HCT116 (cell line): ENCODE data around the gene INSYN1. TPM values are rescaled to one million over a fixed set of nuclear protein-coding genes. Genes with fewer than 3 reads are reported as not detected.

Source experiments
- ATAC-seq: fragments of 200-7000 bp; cut with Tn5 transposase; 2 replicates; pipeline ENCODE4 v1.9.1; 2020; ENCODE audit warnings: mild to moderate bottlenecking, moderate library complexity
- BruUV-seq: library from RNA; stranded (reverse); fragments of 400-500 nt; replicated peaks from 2 replicates; lab custom pipeline; 2021; lab: Mats Ljungman, UMichigan
- CTCF ChIA-PET: fragments of 300-600 bp; sonication (Branson Sonifier 250); formaldehyde crosslinking; loops from one replicate; lab custom pipeline; 2021; ENCODE audit warnings: antibody characterized with exemption; lab: Charles Lee
- POLR2A ChIA-PET: fragments of 300-600, 350-600 bp; sonication (Branson Sonifier 250); formaldehyde crosslinking; loops from one replicate; lab custom pipeline; 2021; ENCODE audit warnings: antibody characterized with exemption; lab: Charles Lee
- RAD21 ChIA-PET, 2 experiments: fragments of 300-600 bp; sonication (Branson Sonifier 250); formaldehyde crosslinking; loops; one replicate each; lab custom pipeline; 2023; ENCODE audit warnings: low total read pairs in 2 of 2; ENCODE audit not compliant: uncharacterized antibody in 2 of 2, unreplicated experiment in 2 of 2, low non-redundant PET in 1 of 2; lab: Charles Lee
- DNase-seq: peaks from one replicate; pipeline ENCODE4 v3.0.0-alpha.2; 2010; ENCODE audit warnings: low read depth, low spot score
- H2AFZ ChIP-seq: fragments of 200-600 bp; shearing (Covaris generic), sonication (generic); 2 replicates; pipeline ENCODE4 v1.6.1; 2017; ENCODE audit warnings: low read depth, mixed run types, mixed read lengths, antibody characterized with exemption, low read length; ENCODE audit not compliant: poor library complexity, severe bottlenecking
- H3K27ac ChIP-seq: 2 replicates; pipeline ENCODE4 v1.5.1; 2012; ENCODE audit warnings: low read depth, low read length
- H3K27me3 ChIP-seq: fragments of 200-600 bp; sonication (generic); 2 replicates; pipeline ENCODE4 v1.6.1; 2016; ENCODE audit warnings: mixed run types, low read length, mixed read lengths; ENCODE audit not compliant: insufficient read depth
- H3K36me3 ChIP-seq, 2 experiments: fragments of 200-500 bp in 1 of 2; fragments of 200-600 bp in 1 of 2; sonication (Bioruptor generic) in 1 of 2; sonication (generic) in 1 of 2; 2 replicates each; pipeline versions ENCODE4 v1.5.1 to v1.6.1; 2014 to 2016; ENCODE audit warnings: low read length in 2 of 2, inconsistent platforms in 1 of 2, mixed read lengths in 1 of 2, mixed run types in 1 of 2; ENCODE audit not compliant: insufficient read depth in 2 of 2, control insufficient read depth in 1 of 2
- H3K4me1 ChIP-seq, 2 experiments: fragments of 200-600 bp in 1 of 2; sonication (generic) in 1 of 2; 2 replicates each; pipeline versions ENCODE4 v1.5.1 to v1.6.1; 2012 to 2017; ENCODE audit warnings: low read length in 2 of 2, inconsistent platforms in 1 of 2, mild to moderate bottlenecking in 1 of 2, mixed read lengths in 1 of 2, mixed run types in 1 of 2, moderate library complexity in 1 of 2; ENCODE audit not compliant: insufficient read depth in 2 of 2, control insufficient read depth in 1 of 2
- H3K4me2 ChIP-seq: fragments of 200-600 bp; sonication (generic); 2 replicates; pipeline ENCODE4 v1.6.1; 2017; ENCODE audit warnings: mixed run types, low read length, mixed read lengths
- H3K4me3 ChIP-seq, 2 experiments: fragments of 200-600 bp in 1 of 2; sonication (generic) in 1 of 2; replicated peaks in 1 of 2; 2 replicates each; pipeline ENCODE4 v1.5.1; 2011 to 2016; ENCODE audit warnings: low read length in 2 of 2, control low read depth in 1 of 2, low read depth in 1 of 2, mild to moderate bottlenecking in 1 of 2, mixed read lengths in 1 of 2, mixed run types in 1 of 2
- H3K79me2 ChIP-seq: fragments of 200-600 bp; sonication (generic); 2 replicates; pipeline ENCODE4 v1.6.1; 2017; ENCODE audit warnings: mild to moderate bottlenecking, mixed run types, low read length, moderate library complexity, mixed read lengths; ENCODE audit not compliant: insufficient read depth
- H3K9ac ChIP-seq: fragments of 200-600 bp; sonication (generic); 2 replicates; pipeline ENCODE4 v1.6.1; 2016; ENCODE audit warnings: low read length, mixed read lengths
- H3K9me2 ChIP-seq: fragments of 200-600 bp; sonication (generic), shearing (Covaris generic); 2 replicates; pipeline ENCODE4 v1.6.1; 2017; ENCODE audit warnings: mixed run types, mild to moderate bottlenecking, moderate library complexity; ENCODE audit not compliant: insufficient read depth
- H3K9me3 ChIP-seq, 2 experiments: fragments of 200-500 bp in 1 of 2; fragments of 200-600 bp in 1 of 2; sonication (Bioruptor generic) in 1 of 2; sonication (generic) in 1 of 2; 2 replicates each; pipeline ENCODE4 v1.6.1; 2014 to 2017; ENCODE audit warnings: low read length in 2 of 2, mixed read lengths in 2 of 2, inconsistent platforms in 1 of 2, low read depth in 1 of 2, mild to moderate bottlenecking in 1 of 2, mixed run types in 1 of 2, moderate library complexity in 1 of 2; ENCODE audit not compliant: control insufficient read depth in 1 of 2, insufficient read depth in 1 of 2
- H4K20me1 ChIP-seq: fragments of 200-600 bp; sonication (generic), shearing (Covaris generic); 2 replicates; pipeline ENCODE4 v1.6.1; 2017; ENCODE audit warnings: mixed run types, mild to moderate bottlenecking, moderate library complexity; ENCODE audit not compliant: insufficient read depth
- CBX3 ChIP-seq: IDR thresholded peaks from 2 replicates; pipeline ENCODE4 v1.6.1; 2012; ENCODE audit warnings: low read depth
- EZH2 ChIP-seq: fragments of 200-600 bp; sonication (generic); IDR thresholded peaks from 2 replicates; pipeline ENCODE4 v1.6.1; 2017; ENCODE audit warnings: antibody characterized with exemption, mixed run types
- FOSL1 ChIP-seq: IDR thresholded peaks from 2 replicates; pipeline ENCODE4 v1.6.1; 2012; ENCODE audit warnings: low read depth
- JUND ChIP-seq: IDR thresholded peaks from 2 replicates; pipeline ENCODE4 v1.6.1; 2012
- POLR2A ChIP-seq: IDR thresholded peaks from 2 replicates; pipeline ENCODE4 v1.7.0; 2011; ENCODE audit warnings: borderline replicate concordance; ENCODE audit not compliant: insufficient read depth, insufficient read length; ENCODE audit errors: extremely low read depth
- TCF7L2 ChIP-seq: IDR thresholded peaks from 2 replicates; pipeline ENCODE4 v1.7.0; 2011; ENCODE audit warnings: borderline replicate concordance, inconsistent platforms; ENCODE audit not compliant: insufficient read depth, insufficient read length; ENCODE audit errors: extremely low read depth
- ZFX ChIP-seq: fragments of 450-650 bp; IDR thresholded peaks from 2 replicates; pipeline ENCODE4 v1.6.1; 2017
- intact Hi-C: fragments of 100-400 bp; cut with micrococcal nuclease; formaldehyde crosslinking; loops from 2 replicates; pipeline ENCODE4 v1.10.0; 2022
- total RNA-seq: library from RNA; stranded (reverse); gene quantifications from one replicate; pipeline ENCODE4 v1.2.1, GENCODE V29; 2021; ENCODE audit not compliant: unreplicated experiment
- TF ChIP-seq, protein P1 (sequence below): IDR thresholded peaks from 2 replicates; pipeline ENCODE4 v1.6.1; 2012; ENCODE audit warnings: low read depth
- TF ChIP-seq, protein P2 (sequence below), 3 experiments: fragments of 200-600 bp in 1 of 3; sonication (generic) in 1 of 3; IDR thresholded peaks in 2 of 3; conservative IDR thresholded peaks in 1 of 3; 2 replicates each; pipeline ENCODE4 v1.5.1; 2012 to 2017; ENCODE audit warnings: low read depth in 2 of 3, low read length in 2 of 3, antibody characterized with exemption in 1 of 3, borderline replicate concordance in 1 of 3, control low read depth in 1 of 3, mild to moderate bottlenecking in 1 of 3, mixed read lengths in 1 of 3, mixed run types in 1 of 3, moderate library complexity in 1 of 3; ENCODE audit not compliant: insufficient read depth in 1 of 3
- TF ChIP-seq, protein P3 (sequence below): IDR thresholded peaks from 2 replicates; pipeline ENCODE4 v1.6.1; 2012

INSYN1 gene
- total RNA-seq, 1 experiment from 2014 or later = 2.0 TPM

DNA sequence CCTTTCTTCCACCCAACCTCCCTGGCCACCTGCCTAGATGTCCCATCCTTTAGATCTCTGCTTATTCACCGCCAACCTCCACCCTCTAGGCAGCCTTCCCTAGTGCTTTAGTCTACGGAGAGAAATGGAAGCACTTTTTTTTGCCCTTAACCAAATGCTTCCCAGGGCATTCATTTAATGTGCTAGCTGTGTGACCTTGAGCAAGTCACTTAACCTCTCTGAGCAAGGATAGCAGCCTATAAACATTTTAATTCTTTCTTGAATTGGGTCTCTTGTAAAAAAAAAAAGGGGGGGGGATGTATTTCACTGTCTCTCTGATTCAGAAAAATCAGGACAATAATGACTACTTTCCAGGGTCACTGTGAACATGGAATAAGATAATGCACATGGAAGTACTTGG is 3.2 kb upstream of the INSYN1 start:
- H3K9me2 ChIP-seq = no peaks in the 10 kb centered on the region
- intact Hi-C loops = no loop called here
- BruUV-seq = no TSS peak
- H4K20me1 ChIP-seq = no peaks in the 10 kb centered on the region
- no peak overlapping the region for H2AFZ ChIP-seq
- peaks cover 38% of the 10 kb centered on the region for H3K27me3 ChIP-seq
- no peak overlapping the region for H3K4me3 ChIP-seq
- no peak overlapping the region for H3K9ac ChIP-seq
- CTCF ChIA-PET = no interaction called here
- DNase-seq (no peak), ATAC-seq (no peak)
- H3K36me3 ChIP-seq = no peaks in the 10 kb centered on the region
- H3K4me2 ChIP-seq = no peak overlapping the region
- H3K79me2 ChIP-seq = no peaks in the 10 kb centered on the region
- H3K9me3 ChIP-seq = no peaks in the 10 kb centered on the region
- POLR2A ChIA-PET = no interaction called here
- no peak for TF ChIP-seq POLR2A
- no peak for TF ChIP-seq CBX3
- TF ChIP-seq, protein P1, sequence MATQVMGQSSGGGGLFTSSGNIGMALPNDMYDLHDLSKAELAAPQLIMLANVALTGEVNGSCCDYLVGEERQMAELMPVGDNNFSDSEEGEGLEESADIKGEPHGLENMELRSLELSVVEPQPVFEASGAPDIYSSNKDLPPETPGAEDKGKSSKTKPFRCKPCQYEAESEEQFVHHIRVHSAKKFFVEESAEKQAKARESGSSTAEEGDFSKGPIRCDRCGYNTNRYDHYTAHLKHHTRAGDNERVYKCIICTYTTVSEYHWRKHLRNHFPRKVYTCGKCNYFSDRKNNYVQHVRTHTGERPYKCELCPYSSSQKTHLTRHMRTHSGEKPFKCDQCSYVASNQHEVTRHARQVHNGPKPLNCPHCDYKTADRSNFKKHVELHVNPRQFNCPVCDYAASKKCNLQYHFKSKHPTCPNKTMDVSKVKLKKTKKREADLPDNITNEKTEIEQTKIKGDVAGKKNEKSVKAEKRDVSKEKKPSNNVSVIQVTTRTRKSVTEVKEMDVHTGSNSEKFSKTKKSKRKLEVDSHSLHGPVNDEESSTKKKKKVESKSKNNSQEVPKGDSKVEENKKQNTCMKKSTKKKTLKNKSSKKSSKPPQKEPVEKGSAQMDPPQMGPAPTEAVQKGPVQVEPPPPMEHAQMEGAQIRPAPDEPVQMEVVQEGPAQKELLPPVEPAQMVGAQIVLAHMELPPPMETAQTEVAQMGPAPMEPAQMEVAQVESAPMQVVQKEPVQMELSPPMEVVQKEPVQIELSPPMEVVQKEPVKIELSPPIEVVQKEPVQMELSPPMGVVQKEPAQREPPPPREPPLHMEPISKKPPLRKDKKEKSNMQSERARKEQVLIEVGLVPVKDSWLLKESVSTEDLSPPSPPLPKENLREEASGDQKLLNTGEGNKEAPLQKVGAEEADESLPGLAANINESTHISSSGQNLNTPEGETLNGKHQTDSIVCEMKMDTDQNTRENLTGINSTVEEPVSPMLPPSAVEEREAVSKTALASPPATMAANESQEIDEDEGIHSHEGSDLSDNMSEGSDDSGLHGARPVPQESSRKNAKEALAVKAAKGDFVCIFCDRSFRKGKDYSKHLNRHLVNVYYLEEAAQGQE = no peak
- no peak for TF ChIP-seq TCF7L2
- no peak for TF ChIP-seq EZH2
- no peak for TF ChIP-seq ZFX
- peaks cover 0 to 3% of the 10 kb centered on the region in 2 experiments; a peak in 1 of 4 replicates for H3K4me1 ChIP-seq
- RAD21 ChIA-PET = interaction anchor here in 1 of 2 experiments (0.6 kb wide), 1 partner anchor 13 kb away, joined by 3 read pairs; no protein-coding TSS in a partner anchor
- H3K27ac ChIP-seq = no peak overlapping the region

DNA sequence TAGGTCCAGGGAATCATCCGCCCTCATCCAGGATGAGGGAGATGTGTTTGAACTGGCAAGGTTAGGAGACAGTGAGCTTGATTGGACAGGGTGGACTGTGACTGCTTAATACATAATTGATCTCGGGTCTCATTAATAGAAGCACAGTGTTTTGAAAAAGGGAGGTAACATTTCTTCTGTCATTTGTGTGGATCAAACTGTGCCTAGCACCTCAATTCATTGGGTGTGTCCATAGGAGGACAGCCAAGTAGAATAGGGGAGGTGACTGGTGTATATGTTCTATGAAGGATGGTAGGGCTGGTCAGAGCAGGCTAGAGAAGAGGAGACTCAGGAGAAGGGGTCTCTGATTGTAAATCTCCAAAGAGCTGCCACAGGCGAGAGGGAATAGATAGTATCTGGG is 2.8 kb upstream of the INSYN1 start:
- peaks cover 34% of the 10 kb centered on the region for H3K27me3 ChIP-seq
- TF ChIP-seq FOSL1 (no peak), ZFX (no peak), JUND (no peak), EZH2 (no peak)
- TF ChIP-seq, protein P2, sequence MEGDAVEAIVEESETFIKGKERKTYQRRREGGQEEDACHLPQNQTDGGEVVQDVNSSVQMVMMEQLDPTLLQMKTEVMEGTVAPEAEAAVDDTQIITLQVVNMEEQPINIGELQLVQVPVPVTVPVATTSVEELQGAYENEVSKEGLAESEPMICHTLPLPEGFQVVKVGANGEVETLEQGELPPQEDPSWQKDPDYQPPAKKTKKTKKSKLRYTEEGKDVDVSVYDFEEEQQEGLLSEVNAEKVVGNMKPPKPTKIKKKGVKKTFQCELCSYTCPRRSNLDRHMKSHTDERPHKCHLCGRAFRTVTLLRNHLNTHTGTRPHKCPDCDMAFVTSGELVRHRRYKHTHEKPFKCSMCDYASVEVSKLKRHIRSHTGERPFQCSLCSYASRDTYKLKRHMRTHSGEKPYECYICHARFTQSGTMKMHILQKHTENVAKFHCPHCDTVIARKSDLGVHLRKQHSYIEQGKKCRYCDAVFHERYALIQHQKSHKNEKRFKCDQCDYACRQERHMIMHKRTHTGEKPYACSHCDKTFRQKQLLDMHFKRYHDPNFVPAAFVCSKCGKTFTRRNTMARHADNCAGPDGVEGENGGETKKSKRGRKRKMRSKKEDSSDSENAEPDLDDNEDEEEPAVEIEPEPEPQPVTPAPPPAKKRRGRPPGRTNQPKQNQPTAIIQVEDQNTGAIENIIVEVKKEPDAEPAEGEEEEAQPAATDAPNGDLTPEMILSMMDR (IDR thresholded peaks at IDR 0.05 in 2 of 3, conservative IDR thresholded peaks at IDR 0.05 in 1 of 3; ENCODE audit: borderline replicate concordance in 1 of 3, insufficient read depth in 1 of 3, low read depth in 2 of 3, low read length in 2 of 3) = no peak
- TF ChIP-seq, protein P1 = no peak
- TF ChIP-seq, protein P3, sequence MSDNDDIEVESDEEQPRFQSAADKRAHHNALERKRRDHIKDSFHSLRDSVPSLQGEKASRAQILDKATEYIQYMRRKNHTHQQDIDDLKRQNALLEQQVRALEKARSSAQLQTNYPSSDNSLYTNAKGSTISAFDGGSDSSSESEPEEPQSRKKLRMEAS = no peak

More for the DNA sequence above, 2.8 kb upstream of the INSYN1 start:
- Histone ChIP-seq H3K36me3 (no peaks in the 10 kb centered on the region), H3K4me1 (peaks cover 0 to 3% of the 10 kb centered on the region in 2 experiments; a peak in 1 of 4 replicates), H3K9me3 (no peaks in the 10 kb centered on the region), H4K20me1 (no peaks in the 10 kb centered on the region), H3K4me3 (no peak overlapping the region), H2AFZ (no peak overlapping the region), H3K9me2 (no peaks in the 10 kb centered on the region), H3K79me2 (no peaks in the 10 kb centered on the region), H3K9ac (no peak overlapping the region), H3K4me2 (no peak overlapping the region), H3K27ac (no peak overlapping the region)
- DNase-seq = no peak
- ChIA-PET RAD21 (interaction anchor here in 1 of 2 experiments (0.6 kb wide), 1 partner anchor 14 kb away, joined by 3 read pairs; no protein-coding TSS in a partner anchor), POLR2A (no interaction called here), CTCF (no interaction called here)
- intact Hi-C loops = no loop called here
- no TSS peak for BruUV-seq
- ATAC-seq = no peak
